AG04450 (cell line): Measurements from ENCODE around the gene SULT1A3. TPM values are rescaled to one million over a fixed set of nuclear protein-coding genes. Genes with fewer than 3 reads are reported as not detected.
"Not testable (repeated sequence)": the region's sequence is repeated elsewhere in the genome, so short reads cannot be mapped to it uniquely, and the experiment has no call there.

Experiments
- CTCF ChIA-PET: fragments of 300-600, 350-600 bp; formaldehyde crosslinking; extraction: SDS; loops from one replicate; lab custom pipeline; 2022; ENCODE audit warnings: antibody characterized with exemption, inconsistent platforms; lab: Charles Lee
- POLR2A ChIA-PET: fragments of 350-600 bp; formaldehyde crosslinking; extraction: SDS; loops from one replicate; lab custom pipeline; 2021; ENCODE audit warnings: antibody characterized with exemption, inconsistent platforms; lab: Yijun Ruan, JAX
- DNase-seq: peaks from one replicate; pipeline ENCODE4 v3.0.0-alpha.2; 2011; ENCODE audit warnings: low read depth, low spot score
- H3K27ac ChIP-seq: one replicate; pipeline ENCODE4 v1.5.1; 2012; ENCODE audit warnings: low read depth, low read length, control low read depth
- H3K27me3 ChIP-seq: one replicate; pipeline ENCODE4 v1.6.0; 2012; ENCODE audit warnings: low read length; ENCODE audit not compliant: control insufficient read depth, insufficient read depth
- H3K4me3 ChIP-seq: 2 replicates; pipeline ENCODE4 v1.5.1; 2011; ENCODE audit warnings: mild to moderate bottlenecking, low read depth, low read length, control low read depth
- H3K9me3 ChIP-seq: 2 replicates; pipeline ENCODE4 v1.5.1; 2012; ENCODE audit warnings: low read length; ENCODE audit not compliant: control insufficient read depth, insufficient read depth
- CTCF ChIP-seq: IDR thresholded peaks from 2 replicates; pipeline ENCODE4 v1.5.1; 2011; ENCODE audit warnings: low read depth, low read length, control low read depth, inconsistent platforms
- polyA minus RNA-seq: library from RNA; depleted of rRNA, polyadenylated mRNA; stranded (reverse); fragments of >200 nt; gene quantifications from 2 replicates; pipeline ENCODE4 v1.2.3, GENCODE V29; 2011; rRNA and poly(A)+ RNA removed
- polyA plus RNA-seq: library from polyadenylated mRNA; depleted of rRNA; stranded (reverse); fragments of >200 nt; gene quantifications from 2 replicates; pipeline ENCODE4 v1.2.3, GENCODE V29; 2011; rRNA removed

The SULT1A3 gene
- polyA plus RNA-seq (7.3 and 8.5 TPM in 2 replicates), polyA minus RNA-seq (2.4 and 2.7 TPM in 2 replicates)

GRCh38 chr16:30199049-30199448, at the start of gene SULT1A3:
Gene SULT1A3, plus strand, starts transcription at chr16:30199255. Its CDS starts 1,474 bp downstream, at chr16:30200729.
- H3K27me3 ChIP-seq, H3K4me3 ChIP-seq, POLR2A ChIA-PET, CTCF ChIA-PET, H3K9me3 ChIP-seq, H3K27ac ChIP-seq, DNase-seq: not testable (repeated sequence)

DNA sequence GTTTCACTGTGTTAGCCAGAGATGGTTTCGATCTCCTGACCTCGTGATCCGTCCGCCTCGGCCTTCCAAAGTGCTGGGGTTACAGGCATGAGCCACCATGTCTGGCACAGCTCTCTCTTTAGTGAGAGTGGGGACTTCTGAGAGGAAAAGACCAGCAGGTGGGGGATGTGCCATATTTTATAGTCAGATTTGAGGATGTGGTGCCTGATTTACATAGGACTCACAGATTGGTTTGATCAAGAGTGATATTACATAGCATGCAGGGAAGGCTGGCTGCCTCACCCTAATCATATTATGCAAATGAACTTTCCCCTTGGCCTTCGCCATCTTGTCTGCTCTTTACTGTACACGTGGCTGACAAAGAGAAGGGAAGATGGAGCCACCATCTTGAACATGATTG, 48.0 kb upstream of the SULT1A3 start:
- POLR2A ChIA-PET, result no interaction called here
- no peak for TF ChIP-seq CTCF
- CTCF ChIA-PET, result no interaction called here

GRCh38 chr16:30152517-30152916, 46.5 kb upstream of the SULT1A3 start:
- ChIA-PET POLR2A (interaction anchor here (0.5 kb wide), 1 partner anchor 11 kb away, joined by 3 read pairs; no protein-coding TSS in a partner anchor), CTCF (no interaction called here)
- Histone ChIP-seq H3K27me3 (no peaks in the 10 kb centered on the region), H3K4me3 (no peak overlapping the region), H3K27ac (no peak overlapping the region), H3K9me3 (peaks cover 8% of the 10 kb centered on the region; the same call in 1 of the 2 replicates)
- TF ChIP-seq CTCF, result no peak
- DNase-seq, result no peak

More for the DNA sequence above, 48.0 kb upstream of the SULT1A3 start:
- Histone ChIP-seq H3K9me3 (peaks cover 8% of the 10 kb centered on the region; the same call in 1 of the 2 replicates), H3K27ac (no peak overlapping the region), H3K27me3 (no peaks in the 10 kb centered on the region), H3K4me3 (no peak overlapping the region)
- no peak for DNase-seq

GRCh38 chr16:30155188-30155587, 43.9 kb upstream of the SULT1A3 start:
- H3K9me3 ChIP-seq, result no peaks in the 10 kb centered on the region; the same call in 1 of the 2 replicates
- POLR2A ChIA-PET, result no interaction called here
- no peak overlapping the region for H3K4me3 ChIP-seq
- no peak for TF ChIP-seq CTCF
- CTCF ChIA-PET, result no interaction called here
- H3K27me3 ChIP-seq, result no peaks in the 10 kb centered on the region
- no peak for DNase-seq
- H3K27ac ChIP-seq, result no peak overlapping the region

- ChIA-PET POLR2A (no interaction called here), CTCF (interaction anchor here (0.6 kb wide), 1 partner anchor 447 kb away, joined by 3 read pairs; no protein-coding TSS in a partner anchor)
- H3K27me3 ChIP-seq, result no peaks in the 10 kb centered on the region
Observed at GRCh38 chr16:30157214-30157613, 41.8 kb upstream of the SULT1A3 start.

More at GRCh38 chr16:30157214-30157613, 41.8 kb upstream of the SULT1A3 start:
- DNase-seq, result no peak
- no peak overlapping the region for H3K4me3 ChIP-seq
- TF ChIP-seq CTCF, result no peak
- no peak overlapping the region for H3K27ac ChIP-seq
- no peaks in the 10 kb centered on the region; the same call in 1 of the 2 replicates for H3K9me3 ChIP-seq
